ENCODE measurements around the gene FAM181A.

FAM181A gene

GRCh38 chr14:93926873-93927799 is at the start of gene FAM181A:
Gene FAM181A, plus strand, starts transcription at chr14:93927344. Its CDS starts 942 bp downstream, at chr14:93928286.
- H3K27ac ChIP-seq (ENCODE audit: low read depth, low read length): no peak within 1 kb of the TSS
- no peaks in the 10 kb centered on the region for H3K79me2 ChIP-seq (ENCODE audit: insufficient read depth, low read length)
- no peaks in the 10 kb centered on the region for H3K9me3 ChIP-seq (ENCODE audit: insufficient read depth, low read length)
- H3K4me3 ChIP-seq (ENCODE audit: insufficient read depth, low read length, poor library complexity, severe bottlenecking): no peak within 1 kb of the TSS
- H3K4me2 ChIP-seq (ENCODE audit: low read depth, low read length, poor library complexity, severe bottlenecking): no peak within 1 kb of the TSS
- H3F3A ChIP-seq (ENCODE audit: insufficient read depth): no peaks in the 10 kb centered on the region
- H4K20me1 ChIP-seq (ENCODE audit: low read depth, low read length): no peaks in the 10 kb centered on the region
- no peaks in the 10 kb centered on the region for H3K9me2 ChIP-seq (replicated peaks; ENCODE audit: insufficient read depth, low read length)
- H2AFZ ChIP-seq (ENCODE audit: low read depth, low read length, severe bottlenecking): no peak within 1 kb of the TSS
- no peaks in the 10 kb centered on the region for H3K36me3 ChIP-seq (ENCODE audit: low read length)
- no peak within 1 kb of the TSS for H3K9ac ChIP-seq (ENCODE audit: low read length)
- no peaks in the 10 kb centered on the region for H3K27me3 ChIP-seq (ENCODE audit: low read length)
- TF ChIP-seq EZH2phosphoT487 (conservative IDR thresholded peaks at IDR 0.05; ENCODE audit: low read length): no peak
- no peak for TF ChIP-seq CTCF (IDR thresholded peaks at IDR 0.05; ENCODE audit: insufficient read depth, low read length, poor library complexity, severe bottlenecking)

GRCh38 chr14:93878212-93878611 is 48.9 kb upstream of the FAM181A start:
- no peak overlapping the region for H2AFZ ChIP-seq (ENCODE audit: low read depth, low read length, severe bottlenecking)
- no peaks in the 10 kb centered on the region for H3K36me3 ChIP-seq (ENCODE audit: low read length)
- H3K9me2 ChIP-seq (replicated peaks; ENCODE audit: insufficient read depth, low read length): no peaks in the 10 kb centered on the region
- no peaks in the 10 kb centered on the region for H3K9me3 ChIP-seq (ENCODE audit: insufficient read depth, low read length)
- no peaks in the 10 kb centered on the region for H3F3A ChIP-seq (ENCODE audit: insufficient read depth)
- no peaks in the 10 kb centered on the region for H3K79me2 ChIP-seq (ENCODE audit: insufficient read depth, low read length)
- no peak overlapping the region for H3K9ac ChIP-seq (ENCODE audit: low read length)
- H4K20me1 ChIP-seq (ENCODE audit: low read depth, low read length): no peaks in the 10 kb centered on the region
- no peak overlapping the region for H3K27ac ChIP-seq (ENCODE audit: low read depth, low read length)
- H3K4me3 ChIP-seq (ENCODE audit: insufficient read depth, low read length, poor library complexity, severe bottlenecking): no peak overlapping the region
- H3K27me3 ChIP-seq (ENCODE audit: low read length): no peaks in the 10 kb centered on the region
- no peak overlapping the region for H3K4me2 ChIP-seq (ENCODE audit: low read depth, low read length, poor library complexity, severe bottlenecking)
- no peak for TF ChIP-seq CTCF (IDR thresholded peaks at IDR 0.05; ENCODE audit: insufficient read depth, low read length, poor library complexity, severe bottlenecking)
- TF ChIP-seq EZH2phosphoT487 (conservative IDR thresholded peaks at IDR 0.05; ENCODE audit: low read length): no peak

GRCh38 chr14:93878871-93879270 is 48.3 kb upstream of the FAM181A start:
- Histone ChIP-seq H3K4me2 (ENCODE audit: low read depth, low read length, poor library complexity, severe bottlenecking) (no peak overlapping the region), H3K4me3 (ENCODE audit: insufficient read depth, low read length, poor library complexity, severe bottlenecking) (no peak overlapping the region), H3K9ac (ENCODE audit: low read length) (no peak overlapping the region), H3K79me2 (ENCODE audit: insufficient read depth, low read length) (no peaks in the 10 kb centered on the region), H2AFZ (ENCODE audit: low read depth, low read length, severe bottlenecking) (no peak overlapping the region), H3K36me3 (ENCODE audit: low read length) (no peaks in the 10 kb centered on the region), H3K27ac (ENCODE audit: low read depth, low read length) (no peak overlapping the region), H3F3A (ENCODE audit: insufficient read depth) (no peaks in the 10 kb centered on the region), H3K9me3 (ENCODE audit: insufficient read depth, low read length) (no peaks in the 10 kb centered on the region), H4K20me1 (ENCODE audit: low read depth, low read length) (no peaks in the 10 kb centered on the region), H3K27me3 (ENCODE audit: low read length) (no peaks in the 10 kb centered on the region), H3K9me2 (replicated peaks; ENCODE audit: insufficient read depth, low read length) (no peaks in the 10 kb centered on the region)
- TF ChIP-seq EZH2phosphoT487 (conservative IDR thresholded peaks at IDR 0.05; ENCODE audit: low read length) (no peak), CTCF (IDR thresholded peaks at IDR 0.05; ENCODE audit: insufficient read depth, low read length, poor library complexity, severe bottlenecking) (no peak)
